HEK293 (cell line): ENCODE results near the gene UPK3BL2.
"Not testable (repeated sequence)": the region's sequence is repeated elsewhere in the genome, so short reads cannot be mapped to it uniquely, and the experiment has no call there.

Experiments used
- HIC1 ChIP-seq: fragments of 450-650 bp; formaldehyde crosslinking; IDR thresholded peaks from 2 replicates; pipeline ENCODE4 v1.5.1; 2016; ENCODE audit warnings: missing biosample characterization, missing genetic modification characterization
- ZBTB21 ChIP-seq: fragments of 450-650 bp; formaldehyde crosslinking; IDR thresholded peaks from 2 replicates; pipeline ENCODE4 v1.5.1; 2017; ENCODE audit warnings: missing biosample characterization, missing genetic modification characterization
- ZNF121 ChIP-seq: fragments of 450-650 bp; formaldehyde crosslinking; IDR thresholded peaks from 2 replicates; pipeline ENCODE4 v1.5.1; 2016; ENCODE audit warnings: missing biosample characterization, missing genetic modification characterization

GRCh38 chr7:102540604-102541003 lies 2.9 kb downstream of the UPK3BL2 start:
- TF ChIP-seq ZBTB21, HIC1, ZNF121 (tag by site-specific recombination): not testable (repeated sequence)
